GM10248 (cell line): ENCODE data around the gene NYAP1.
A peak's percentile ranks its signal among the peaks of the same experiment; 100 is the strongest.

Experiments used
- CTCF ChIA-PET: fragments of 300-600 bp; sonication (Branson Sonifier 250); formaldehyde crosslinking; extraction: SDS; loops from one replicate; lab custom pipeline; 2021; ENCODE audit warnings: antibody characterized with exemption; lab: Yijun Ruan, JAX
- POLR2A ChIA-PET: fragments of 350-650 bp; sonication (Branson Sonifier 250); formaldehyde crosslinking; extraction: SDS; loops from one replicate; lab custom pipeline; 2020; ENCODE audit warnings: antibody characterized with exemption; lab: Yijun Ruan, JAX
- DNase-seq: peaks from one replicate; pipeline ENCODE4 v3.0.0; 2012; ENCODE audit errors: extremely low spot score
- CTCF ChIP-seq: IDR thresholded peaks from 2 replicates; pipeline ENCODE4 v1.5.1; 2012; ENCODE audit warnings: mild to moderate bottlenecking, low read depth; ENCODE audit errors: extremely low read depth, missing control alignments, control extremely low read depth

Gene NYAP1

GRCh38 chr7:100489121-100489520 lies 5.4 kb downstream of the NYAP1 start:
- CTCF ChIA-PET: interaction anchor here (1.1 to 2.2 kb wide), 5 partner anchors 11 to 236 kb away, joined by 3 to 9 read pairs (median 3); no protein-coding TSS in a partner anchor
- peak; percentile 4 for DNase-seq
- no peak for TF ChIP-seq CTCF
- POLR2A ChIA-PET: no interaction called here

GRCh38 chr7:100489824-100490223 lies 6.1 kb downstream of the NYAP1 start:
- POLR2A ChIA-PET: no interaction called here

GRCh38 chr7:100490483-100491191 lies 6.9 kb downstream of the NYAP1 start:
- peak; percentile 9 for DNase-seq
- POLR2A ChIA-PET: no interaction called here
- CTCF ChIA-PET: interaction anchor here (1.0 to 1.5 kb wide), 5 partner anchors 13 to 142 kb away, joined by 3 to 4 read pairs (median 3); no protein-coding TSS in a partner anchor
- no peak for TF ChIP-seq CTCF

More at GRCh38 chr7:100489824-100490223, 6.1 kb downstream of the NYAP1 start:
- DNase-seq: peak; percentile 84
- TF ChIP-seq CTCF: no peak
- CTCF ChIA-PET: interaction anchor here (0.7 to 1.5 kb wide), 8 partner anchors 12 to 235 kb away, joined by 3 to 4 read pairs (median 3); no protein-coding TSS in a partner anchor

- no peak for DNase-seq
- no peak for TF ChIP-seq CTCF
- CTCF ChIA-PET: interaction anchor here (0.9 to 1.3 kb wide), 2 partner anchors 22 to 36 kb away, joined by 4 to 6 read pairs; no protein-coding TSS in a partner anchor
- POLR2A ChIA-PET: no interaction called here
Measured at GRCh38 chr7:100491192-100491578, 7.5 kb downstream of the NYAP1 start.

GRCh38 chr7:100492738-100493475 lies 9.2 kb downstream of the NYAP1 start:
- DNase-seq: no peak
- no peak for TF ChIP-seq CTCF
- ChIA-PET POLR2A (interaction anchor here (0.6 kb wide), 1 partner anchor 128 kb away, joined by 3 read pairs; no protein-coding TSS in a partner anchor), CTCF (interaction anchor here (0.9 to 2.8 kb wide), 8 partner anchors 11 to 74 kb away, joined by 3 to 20 read pairs (median 4); partner anchors contain the start of gene TSC22D4)

- CTCF ChIA-PET: interaction anchor here (0.9 to 2.8 kb wide), 8 partner anchors 10 to 73 kb away, joined by 3 to 20 read pairs (median 4); partner anchors contain the start of gene TSC22D4
- TF ChIP-seq CTCF: peak; percentile 51
- peak; percentile 65 for DNase-seq
- POLR2A ChIA-PET: interaction anchor here (0.6 kb wide), 2 partner anchors 13 to 129 kb away, joined by 3 read pairs; no protein-coding TSS in a partner anchor
Measured at GRCh38 chr7:100493476-100494264, 9.9 kb downstream of the NYAP1 start.
